Glomerular visceral epithelial cell (primary cell): Measurements from ENCODE around the gene TDRD10.

Experiments used
- DNase-seq: peaks from one replicate; pipeline ENCODE4 v3.0.0-alpha.2; 2016; ENCODE audit errors: extremely low spot score

Gene TDRD10

DNA sequence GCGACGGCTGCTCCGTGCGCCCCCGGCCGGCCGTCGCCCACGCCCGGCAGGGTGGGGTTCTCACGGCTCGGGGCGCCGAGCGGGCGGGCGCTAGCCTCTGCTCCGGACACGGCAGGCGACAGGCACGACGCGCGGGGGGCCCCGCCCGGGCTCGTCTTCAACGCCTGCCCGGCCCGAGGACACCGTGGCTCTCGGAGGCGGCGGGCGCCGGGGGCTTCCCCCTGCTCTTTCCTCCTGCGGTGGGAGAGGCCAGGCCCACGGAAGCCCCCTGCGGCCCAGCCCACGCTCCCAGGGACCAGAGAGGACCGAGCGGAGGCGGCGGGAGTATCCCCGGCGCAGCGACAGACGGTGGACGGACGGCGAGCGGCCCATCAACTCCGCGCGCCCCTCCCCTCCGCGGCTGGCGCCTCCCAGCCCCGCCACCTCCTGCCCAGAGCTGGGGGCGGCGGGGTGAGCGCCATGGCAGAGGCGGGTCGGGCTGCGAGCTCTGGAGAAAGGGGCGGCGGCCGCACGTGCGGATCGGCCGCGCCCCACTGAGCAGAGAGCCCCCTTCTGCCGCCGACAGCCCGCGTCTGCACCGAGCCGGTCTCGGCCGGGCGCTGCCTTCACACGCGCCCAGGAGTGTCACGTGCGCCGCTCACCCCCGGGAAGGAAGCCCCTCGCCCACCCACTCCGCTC, at the start of gene TDRD10, which contains the start of gene SHE:
TSS of gene TDRD10 (plus strand) at position 154 of the 678 bp plus-strand sequence. CDS start 4,685 bp downstream, outside the sequence.
TSS of gene SHE (minus strand) at position 347 of the 678 bp plus-strand sequence. CDS start 386 bp downstream, outside the sequence.
- DNase-seq, result no peak

DNA sequence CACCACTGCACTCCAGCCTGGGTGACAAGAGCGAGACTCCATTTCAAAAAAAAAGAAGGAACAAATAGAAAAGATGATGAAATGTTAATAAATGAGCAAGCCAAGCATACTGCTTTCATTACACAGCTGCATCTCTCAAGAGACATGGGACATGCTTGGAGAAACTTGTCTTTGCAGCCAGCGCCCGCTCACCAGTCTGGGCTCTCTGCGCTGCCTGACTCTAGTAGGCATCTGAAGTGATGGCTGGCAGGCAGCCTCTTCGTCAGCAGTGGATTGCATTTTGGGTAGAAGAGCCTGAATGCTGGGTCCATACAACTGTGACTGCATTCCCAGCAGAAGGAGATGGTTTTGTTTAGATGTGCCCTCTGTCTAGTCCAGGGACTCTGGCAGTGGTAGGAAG, 48.9 kb upstream of the TDRD10 start:
- no peak for DNase-seq

DNA sequence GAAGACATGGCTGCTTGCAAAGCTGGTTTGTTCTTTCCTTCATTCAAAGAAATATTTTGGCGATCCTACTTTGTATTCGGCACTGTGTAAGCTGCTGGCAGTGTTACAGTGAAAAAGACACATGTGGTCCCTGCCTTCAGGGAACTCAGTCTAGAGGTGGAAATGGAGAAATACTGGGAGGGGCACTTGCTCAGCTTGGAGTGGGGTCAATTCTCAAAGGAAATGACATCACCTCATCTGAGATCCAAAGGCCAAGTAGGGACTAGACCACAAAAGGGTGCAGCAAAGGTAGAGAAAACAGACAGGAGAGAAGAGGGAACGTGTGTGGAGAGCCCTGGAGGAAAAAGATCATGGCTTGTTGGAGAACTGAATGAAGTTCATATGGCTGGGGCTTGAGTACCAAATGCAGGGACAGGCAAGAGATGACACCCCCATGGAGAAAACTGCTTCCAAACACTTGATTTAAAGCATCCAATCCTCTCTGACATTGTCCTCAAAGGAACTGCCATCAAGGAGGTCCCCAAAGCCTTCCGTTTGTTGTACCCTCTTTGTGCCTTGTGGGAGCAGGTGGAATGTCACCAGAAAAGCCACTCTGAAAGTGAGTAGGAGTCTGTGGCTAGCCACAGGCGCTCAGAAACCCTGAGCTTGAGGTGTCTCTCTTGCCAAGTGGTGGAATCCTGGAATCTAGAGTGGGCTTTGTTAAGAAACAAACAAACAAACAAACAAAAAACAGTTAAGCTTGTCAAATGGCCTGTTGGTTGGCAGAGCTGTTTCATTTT, 48.3 kb upstream of the TDRD10 start:
- DNase-seq, result peak; percentile 53

GRCh38 chr1:154454386-154455120, 47.5 kb upstream of the TDRD10 start:
- DNase-seq, result no peak

GRCh38 chr1:154456631-154457030, 45.4 kb upstream of the TDRD10 start:
- DNase-seq, result no peak

DNA sequence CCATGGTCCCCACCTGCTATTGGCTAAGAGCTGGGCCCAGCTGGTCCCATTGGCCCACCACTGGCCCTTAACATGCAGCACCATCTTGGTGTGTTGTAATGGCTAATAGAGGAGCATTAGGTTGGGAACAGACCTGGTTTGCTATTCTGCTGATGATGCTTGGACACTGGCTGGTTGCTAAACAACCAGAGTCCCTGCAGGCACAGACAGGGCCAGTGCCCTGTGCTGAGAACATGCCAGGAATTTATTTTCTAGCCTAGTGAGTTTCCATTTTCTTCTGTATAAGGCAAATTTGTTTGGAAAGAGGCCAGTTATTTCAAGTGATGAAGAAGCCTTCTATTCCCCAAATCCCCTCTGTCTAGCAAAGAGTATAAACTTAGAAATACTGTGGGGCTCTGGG, 42.9 kb upstream of the TDRD10 start:
- DNase-seq, result no peak

DNA sequence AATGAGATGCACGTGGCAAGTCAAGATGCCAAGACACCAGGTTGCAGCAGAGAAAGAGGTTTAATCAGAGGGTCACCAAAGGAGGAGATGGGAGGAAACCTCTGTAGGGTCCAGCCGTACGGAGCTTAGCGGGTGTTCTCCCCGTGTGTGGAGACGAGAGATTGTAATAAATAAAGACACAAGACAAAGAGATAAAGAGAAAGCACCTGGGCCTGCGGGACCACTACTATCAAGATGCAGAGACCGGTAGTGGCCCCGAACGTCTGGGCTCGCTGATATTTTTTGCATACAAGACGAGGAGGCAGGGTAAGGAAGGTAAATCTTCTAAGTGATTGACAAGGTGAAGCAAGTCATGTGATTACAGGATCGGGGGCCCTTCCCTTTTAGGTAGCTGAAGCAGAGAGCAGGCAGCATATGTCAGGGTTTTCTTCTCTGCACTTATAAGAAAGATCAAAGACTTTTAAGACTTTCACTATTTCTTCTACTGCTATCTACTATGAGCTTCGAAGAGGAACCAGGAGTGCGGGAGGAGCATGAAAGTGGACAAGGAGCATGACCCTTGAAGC, 41.2 kb upstream of the TDRD10 start:
- DNase-seq, result no peak

- no peak for DNase-seq
These were observed 38.5 kb upstream of the TDRD10 start for GRCh38 chr1:154463512-154463990.

- DNase-seq, result no peak
These were observed 36.3 kb upstream of the TDRD10 start for GRCh38 chr1:154465621-154466195.

GRCh38 chr1:154466206-154466605, 35.8 kb upstream of the TDRD10 start:
- DNase-seq, result no peak

GRCh38 chr1:154466921-154467417, 35.0 kb upstream of the TDRD10 start:
- DNase-seq, result no peak

- no peak for DNase-seq
These were observed 34.5 kb upstream of the TDRD10 start for GRCh38 chr1:154467434-154468102.

GRCh38 chr1:154468535-154469250, 33.3 kb upstream of the TDRD10 start:
- no peak for DNase-seq

- no peak for DNase-seq
These were observed 32.0 kb upstream of the TDRD10 start for GRCh38 chr1:154469844-154470560.

- no peak for DNase-seq
These were observed 30.7 kb upstream of the TDRD10 start for GRCh38 chr1:154471304-154471703.

- peak; percentile 75 for DNase-seq
These were observed 27.2 kb upstream of the TDRD10 start for GRCh38 chr1:154474802-154475201.

DNA sequence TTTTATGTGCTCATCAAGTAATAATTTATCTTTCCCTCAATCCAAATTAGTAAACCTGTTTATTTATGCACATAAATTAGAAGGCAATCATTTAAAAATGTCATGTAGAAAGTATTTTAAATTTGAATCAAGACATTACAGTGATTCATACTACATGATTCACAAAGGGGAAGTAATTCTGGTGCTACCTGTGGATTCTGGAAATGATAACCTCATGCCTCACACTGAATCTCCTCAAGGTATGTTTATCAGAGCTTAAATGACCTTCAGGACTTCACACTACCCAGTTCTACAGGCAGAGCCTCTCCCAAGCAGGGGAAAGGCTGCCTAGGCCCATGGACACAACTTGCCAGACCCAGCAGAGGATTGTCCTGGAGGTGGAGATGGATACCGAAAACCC, 25.2 kb upstream of the TDRD10 start:
- DNase-seq, result no peak

- DNase-seq, result no peak
These were observed 24.0 kb upstream of the TDRD10 start for GRCh38 chr1:154478013-154478412.

GRCh38 chr1:154478639-154479038, 23.4 kb upstream of the TDRD10 start:
- peak; percentile 25 for DNase-seq
